HepG2 (cell line): Measurements from ENCODE around the gene PRAC1. TPM values are rescaled to one million over a fixed set of nuclear protein-coding genes. Genes with fewer than 3 reads are reported as not detected.
A peak's percentile ranks its signal among the peaks of the same experiment; 100 is the strongest.

Experiments
- ATAC-seq: fragments of 200-7000 bp; cut with Tn5 transposase; 3 replicates; pipeline ENCODE4 v1.9.1; 2020; ENCODE audit warnings: mild to moderate bottlenecking, moderate library complexity
- BruUV-seq: library from RNA; stranded (reverse); fragments of 400-500 nt; replicated peaks from 2 replicates; lab custom pipeline; 2021; lab: Mats Ljungman, UMichigan
- CTCF ChIA-PET: fragments of 300-600 bp; formaldehyde crosslinking; extraction: SDS; loops from one replicate; lab custom pipeline; 2021; ENCODE audit warnings: low total read pairs, inconsistent platforms, low intra/inter-chr PET ratio; lab: Yijun Ruan, JAX
- POLR2A ChIA-PET: fragments of 350-600 bp; sonication (Branson Sonifier 250); formaldehyde crosslinking; loops from one replicate; lab custom pipeline; 2020; ENCODE audit warnings: antibody characterized with exemption, inconsistent platforms; lab: Yijun Ruan, JAX
- DNase-seq: peaks from one replicate; pipeline ENCODE4 v3.0.0-alpha.2; 2015; ENCODE audit warnings: low spot score
- FAIRE-seq: peaks from 3 replicates; lab custom pipeline; 2011; peaks lifted over from hg19 to GRCh38; lab: Jason Lieb, UNC
- H2AFZ ChIP-seq: one replicate; pipeline ENCODE4 v1.6.1; 2011; ENCODE audit warnings: low read length, inconsistent platforms
- H3K27ac ChIP-seq: fragments of 300-600 bp; 3 replicates; pipeline ENCODE4 v1.8.0; 2011; ENCODE audit warnings: mixed run types, mild to moderate bottlenecking, mixed read lengths, low read length, inconsistent platforms; ENCODE audit not compliant: insufficient read depth; ENCODE audit errors: extremely low read length
- H3K27me3 ChIP-seq, 2 experiments: fragments of 200-600 bp in 1 of 2; 2 replicates in 1 of 2; 3 replicates in 1 of 2; pipeline versions ENCODE4 v1.6.0 to v1.8.0; 2011; ENCODE audit warnings: low read length in 2 of 2, mild to moderate bottlenecking in 2 of 2, moderate library complexity in 2 of 2, inconsistent platforms in 1 of 2; ENCODE audit not compliant: insufficient read depth in 2 of 2, control insufficient read depth in 1 of 2
- H3K36me3 ChIP-seq, 2 experiments: fragments of 200-600 bp in 1 of 2; replicated peaks in 1 of 2; 2 replicates in 1 of 2; 3 replicates in 1 of 2; pipeline versions ENCODE4 v1.5.1 to v1.8.0; 2011; ENCODE audit warnings: low read length in 2 of 2, inconsistent platforms in 1 of 2; ENCODE audit not compliant: insufficient read depth in 2 of 2, control insufficient read depth in 1 of 2
- H3K4me1 ChIP-seq: 2 replicates; pipeline ENCODE4 v1.5.1; 2012; ENCODE audit warnings: low read length, inconsistent platforms; ENCODE audit not compliant: insufficient read depth
- H3K4me2 ChIP-seq: 2 replicates; pipeline ENCODE4 v1.6.0; 2011; ENCODE audit warnings: low read depth, low read length, inconsistent platforms
- H3K4me3 ChIP-seq, 3 experiments: fragments of 200-600 bp in 1 of 3; sonication (generic), shearing (Covaris generic) in 1 of 3; replicated peaks in 1 of 3; 2 replicates each; pipeline ENCODE4 v1.5.1; 2011 to 2016; ENCODE audit warnings: low read length in 3 of 3, inconsistent platforms in 2 of 3, low read depth in 2 of 3, mild to moderate bottlenecking in 2 of 3, control low read depth in 1 of 3, mixed read lengths in 1 of 3; ENCODE audit not compliant: insufficient read depth in 1 of 3
- H3K79me2 ChIP-seq: one replicate; pipeline ENCODE4 v1.6.1; 2011; ENCODE audit warnings: low read length, inconsistent platforms; ENCODE audit not compliant: insufficient read depth
- H3K9ac ChIP-seq: 2 replicates; pipeline ENCODE4 v1.6.0; 2011; ENCODE audit warnings: mild to moderate bottlenecking, low read depth, low read length, inconsistent platforms; ENCODE audit not compliant: insufficient read depth
- H3K9me3 ChIP-seq: 2 replicates; pipeline ENCODE4 v1.5.1; 2012; ENCODE audit warnings: mild to moderate bottlenecking, low read length
- H4K20me1 ChIP-seq: 2 replicates; pipeline ENCODE4 v1.6.0; 2011; ENCODE audit warnings: inconsistent platforms, mild to moderate bottlenecking, low read length, moderate library complexity; ENCODE audit not compliant: insufficient read depth
- HNRNPL ChIP-seq: fragments of 200-400 bp; formaldehyde crosslinking; IDR thresholded peaks from 2 replicates; pipeline ENCODE4 v1.6.1; 2017; ENCODE audit warnings: mild to moderate bottlenecking, low read depth, low read length
- KDM5B ChIP-seq: sonication (generic); formaldehyde crosslinking; IDR thresholded peaks from 2 replicates; pipeline ENCODE4 v1.4.0; 2020; ENCODE audit warnings: missing genetic modification reagents, mild to moderate bottlenecking, borderline replicate concordance
- ZNF737 ChIP-seq: sonication (generic); formaldehyde crosslinking; IDR thresholded peaks from 2 replicates; pipeline ENCODE4 v1.5.0; 2020; ENCODE audit warnings: missing genetic modification reagents, mild to moderate bottlenecking, borderline replicate concordance
- ZNF775 ChIP-seq: sonication (generic); formaldehyde crosslinking; IDR thresholded peaks from 2 replicates; pipeline ENCODE4 v1.4.0; 2020; ENCODE audit warnings: missing genetic modification reagents, mild to moderate bottlenecking, moderate library complexity, borderline replicate concordance
- WGBS: methylation state at CpG from one replicate; pipeline ENCODE4 v1.1.6; 2017; ENCODE audit warnings: low lambda C conversion rate; 5-methylcytosine and 5-hydroxymethylcytosine counted together
- in situ Hi-C: cut with HindIII; loops from 2 replicates; pipeline ENCODE4 v1.10.0; 2017; ENCODE audit warnings: low pct_unique_long_range_greater_than_20kb; ENCODE audit not compliant: extremely low pct_ligation_motif_present
- intact Hi-C: fragments of 100-400 bp; cut with micrococcal nuclease; formaldehyde crosslinking; loops from one replicate; pipeline ENCODE4 v1.10.0; 2022; ENCODE audit not compliant: unreplicated experiment
- polyA plus RNA-seq, 8 experiments: library from polyadenylated mRNA; depleted of rRNA in 3 of 8; stranded (reverse) in 7 of 8; unstranded in 1 of 8; fragments of >200 nt; fragmentation: Illumina TruSeq in 4 of 8; extraction: Trizol in 4 of 8; gene quantifications; 2 replicates each; pipeline versions ENCODE4 v1.2.1 to v1.2.3, GENCODE V29; 2011 to 2016; ENCODE audit warnings: low read depth in 4 of 8, missing spikeins in 1 of 8, mixed read lengths in 1 of 8; ENCODE audit not compliant: insufficient read depth in 1 of 8
- total RNA-seq, 5 experiments: library from RNA; depleted of rRNA; stranded (reverse); fragments of >200 nt; fragmentation: Illumina TruSeq; extraction: Trizol; gene quantifications; 2 replicates each; pipeline ENCODE4 v1.2.3, GENCODE V29; 2016; ENCODE audit warnings: low read depth in 1 of 5
- TF ChIP-seq, protein P1 (sequence below): fragments of 450-650 bp; IDR thresholded peaks from 2 replicates; pipeline ENCODE4 v1.6.1; 2016
- TF ChIP-seq, protein P2 (sequence below): fragments of 450-650 bp; IDR thresholded peaks from 2 replicates; pipeline ENCODE4 v1.6.1; 2017

Gene PRAC1
- total and polyA plus RNA-seq, 2 of the 13 experiments (the other 11 are each of a cell fraction or from before 2014, with no cell fraction given) = not detected

DNA sequence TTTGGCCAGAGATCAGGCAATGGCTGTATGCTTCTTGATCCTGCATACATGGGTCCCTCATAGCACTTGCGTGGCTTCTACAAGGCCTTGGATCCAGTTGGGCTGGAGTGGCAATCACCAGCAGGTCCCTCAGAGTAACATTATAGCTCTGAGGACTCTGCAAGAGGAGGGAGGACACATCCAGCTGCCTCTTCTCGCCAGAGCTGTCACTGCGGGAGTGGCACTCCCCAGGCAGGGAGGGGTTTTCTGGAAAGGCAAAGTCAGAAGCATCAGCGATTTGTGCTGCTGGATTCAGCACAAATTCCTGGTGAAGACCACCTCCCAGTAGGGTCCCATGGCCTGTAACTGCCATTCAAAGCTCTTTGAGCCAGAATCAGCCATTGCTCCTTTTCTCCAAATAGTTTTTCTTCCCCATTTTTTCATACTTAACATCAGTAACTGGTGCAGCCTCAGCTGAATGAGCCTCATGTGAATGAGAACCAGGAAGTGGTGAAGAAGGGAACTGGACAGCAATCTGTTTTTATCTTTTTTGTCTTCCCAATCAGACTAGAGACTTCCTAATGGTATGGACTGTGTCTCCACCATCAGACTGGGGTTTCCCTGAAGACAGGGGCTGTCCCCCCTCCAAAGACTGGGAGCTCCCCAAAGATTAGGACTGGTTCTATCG, 46.8 kb upstream of the PRAC1 start:
- in situ Hi-C loops = no loop called here
- Histone ChIP-seq H3K79me2 (no peaks in the 10 kb centered on the region), H3K36me3 (no peaks in the 10 kb centered on the region), H3K27ac (no peak overlapping the region), H3K4me1 (no peaks in the 10 kb centered on the region), H3K27me3 (peaks cover 0 to 4% of the 10 kb centered on the region in 2 experiments; a peak in 1 of 5 replicates), H3K9me3 (no peaks in the 10 kb centered on the region), H3K4me2 (no peak overlapping the region), H3K4me3 (no peak overlapping the region), H4K20me1 (no peaks in the 10 kb centered on the region), H2AFZ (no peak overlapping the region), H3K9ac (no peak overlapping the region)
- TF ChIP-seq, protein P1, sequence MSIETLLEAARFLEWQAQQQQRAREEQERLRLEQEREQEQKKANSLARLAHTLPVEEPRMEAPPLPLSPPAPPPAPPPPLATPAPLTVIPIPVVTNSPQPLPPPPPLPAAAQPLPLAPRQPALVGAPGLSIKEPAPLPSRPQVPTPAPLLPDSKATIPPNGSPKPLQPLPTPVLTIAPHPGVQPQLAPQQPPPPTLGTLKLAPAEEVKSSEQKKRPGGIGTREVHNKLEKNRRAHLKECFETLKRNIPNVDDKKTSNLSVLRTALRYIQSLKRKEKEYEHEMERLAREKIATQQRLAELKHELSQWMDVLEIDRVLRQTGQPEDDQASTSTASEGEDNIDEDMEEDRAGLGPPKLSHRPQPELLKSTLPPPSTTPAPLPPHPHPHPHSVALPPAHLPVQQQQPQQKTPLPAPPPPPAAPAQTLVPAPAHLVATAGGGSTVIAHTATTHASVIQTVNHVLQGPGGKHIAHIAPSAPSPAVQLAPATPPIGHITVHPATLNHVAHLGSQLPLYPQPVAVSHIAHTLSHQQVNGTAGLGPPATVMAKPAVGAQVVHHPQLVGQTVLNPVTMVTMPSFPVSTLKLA = no peak
- TF ChIP-seq, protein P2, sequence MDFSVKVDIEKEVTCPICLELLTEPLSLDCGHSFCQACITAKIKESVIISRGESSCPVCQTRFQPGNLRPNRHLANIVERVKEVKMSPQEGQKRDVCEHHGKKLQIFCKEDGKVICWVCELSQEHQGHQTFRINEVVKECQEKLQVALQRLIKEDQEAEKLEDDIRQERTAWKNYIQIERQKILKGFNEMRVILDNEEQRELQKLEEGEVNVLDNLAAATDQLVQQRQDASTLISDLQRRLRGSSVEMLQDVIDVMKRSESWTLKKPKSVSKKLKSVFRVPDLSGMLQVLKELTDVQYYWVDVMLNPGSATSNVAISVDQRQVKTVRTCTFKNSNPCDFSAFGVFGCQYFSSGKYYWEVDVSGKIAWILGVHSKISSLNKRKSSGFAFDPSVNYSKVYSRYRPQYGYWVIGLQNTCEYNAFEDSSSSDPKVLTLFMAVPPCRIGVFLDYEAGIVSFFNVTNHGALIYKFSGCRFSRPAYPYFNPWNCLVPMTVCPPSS = no peak
- intact Hi-C loops = no loop called here
- BruUV-seq = no TSS peak
- FAIRE-seq (no peak), ATAC-seq (no peak), DNase-seq (no peak)
- CTCF ChIA-PET = no interaction called here
- WGBS = 22% methylated on average over 5 of the region's 5 CpGs
- POLR2A ChIA-PET = no interaction called here

DNA sequence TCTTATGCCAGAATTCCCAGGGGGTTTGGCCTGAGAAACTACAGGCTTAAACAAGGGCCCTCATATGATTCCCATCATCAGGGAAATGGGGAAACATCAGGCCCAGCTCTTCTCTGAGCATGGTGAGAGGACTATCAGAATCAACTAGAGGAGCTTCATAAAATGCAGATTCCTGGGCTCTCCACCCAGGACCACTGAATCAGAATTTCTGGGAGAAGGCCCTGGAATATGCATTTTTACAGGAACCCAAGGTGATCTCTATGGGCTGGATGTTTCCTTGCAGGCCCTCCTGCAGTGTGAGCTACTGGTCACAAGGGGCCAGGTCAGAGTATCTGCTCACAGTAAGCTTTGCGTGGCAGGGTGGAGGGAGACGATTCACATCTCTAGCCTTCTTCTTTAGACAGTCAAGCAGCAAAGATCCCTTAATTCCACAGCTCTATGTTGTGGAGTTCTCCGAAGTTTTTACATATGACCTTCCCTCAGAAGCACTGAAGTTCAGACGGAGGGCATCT, 45.0 kb upstream of the PRAC1 start:
- ChIA-PET POLR2A (no interaction called here), CTCF (no interaction called here)
- no peaks in the 10 kb centered on the region for H3K9me3 ChIP-seq
- no peak overlapping the region for H3K9ac ChIP-seq
- H3K4me3 ChIP-seq = no peak overlapping the region
- intact Hi-C loops = no loop called here
- no peaks in the 10 kb centered on the region for H3K4me1 ChIP-seq
- H3K79me2 ChIP-seq = no peaks in the 10 kb centered on the region
- H3K27ac ChIP-seq = no peak overlapping the region
- TF ChIP-seq ZNF775 (no peak), HNRNPL (no peak), ZNF737 (no peak), KDM5B (CRISPR knock-in tag) (no peak)
- TF ChIP-seq, all 625 proteins: peak for 0
- Histone ChIP-seq H2AFZ (no peak overlapping the region), H4K20me1 (no peaks in the 10 kb centered on the region), H3K27me3 (peaks cover 0 to 8% of the 10 kb centered on the region in 2 experiments; a peak in 2 of 5 replicates), H3K36me3 (no peaks in the 10 kb centered on the region), H3K4me2 (no peak overlapping the region)
- ATAC-seq (peak; percentile 83), DNase-seq (no peak), FAIRE-seq (no peak)
- no TSS peak for BruUV-seq
- 35% methylated on average over 3 of the region's 4 CpGs for WGBS
- in situ Hi-C loops = no loop called here
